Mammary epithelial cell (primary cell): ENCODE measurements around the gene LEFTY2.

Source experiments
- EZH2 ChIP-seq: IDR thresholded peaks from 2 replicates; pipeline ENCODE4 v1.6.1; 2012; ENCODE audit warnings: low read length, inconsistent platforms, borderline replicate concordance
- TF ChIP-seq, protein P1 (sequence below), 2 donors: IDR thresholded peaks in 1 of 2; conservative IDR thresholded peaks in 1 of 2; 2 replicates each; pipeline ENCODE4 v1.5.1; 2011 to 2012; ENCODE audit warnings: inconsistent platforms in 2 of 2, low read length in 2 of 2, mild to moderate bottlenecking in 2 of 2, control low read depth in 1 of 2, low read depth in 1 of 2; ENCODE audit not compliant: insufficient read depth in 1 of 2; ENCODE audit errors: extremely low read depth in 1 of 2

DNA sequence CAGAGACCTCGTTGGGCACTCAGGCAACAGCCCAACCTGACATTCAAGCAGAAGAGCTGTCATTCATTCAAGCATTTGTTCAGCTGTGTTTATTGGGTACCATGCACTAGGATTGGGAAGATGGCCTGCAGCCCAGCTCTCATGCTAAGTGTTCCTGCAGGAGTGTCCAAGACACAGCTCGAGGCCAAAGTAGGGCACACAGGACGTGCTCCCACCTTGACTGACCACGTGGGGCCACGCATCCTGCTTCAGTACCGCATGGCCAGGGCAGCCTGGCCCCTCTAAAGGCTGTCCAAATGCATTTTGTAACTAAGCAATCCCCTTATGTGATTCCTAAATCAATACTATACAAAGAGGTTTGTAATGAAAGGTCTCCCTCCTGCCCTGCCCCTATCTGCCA, 26.6 kb downstream of the LEFTY2 start:
- TF ChIP-seq, protein P1, sequence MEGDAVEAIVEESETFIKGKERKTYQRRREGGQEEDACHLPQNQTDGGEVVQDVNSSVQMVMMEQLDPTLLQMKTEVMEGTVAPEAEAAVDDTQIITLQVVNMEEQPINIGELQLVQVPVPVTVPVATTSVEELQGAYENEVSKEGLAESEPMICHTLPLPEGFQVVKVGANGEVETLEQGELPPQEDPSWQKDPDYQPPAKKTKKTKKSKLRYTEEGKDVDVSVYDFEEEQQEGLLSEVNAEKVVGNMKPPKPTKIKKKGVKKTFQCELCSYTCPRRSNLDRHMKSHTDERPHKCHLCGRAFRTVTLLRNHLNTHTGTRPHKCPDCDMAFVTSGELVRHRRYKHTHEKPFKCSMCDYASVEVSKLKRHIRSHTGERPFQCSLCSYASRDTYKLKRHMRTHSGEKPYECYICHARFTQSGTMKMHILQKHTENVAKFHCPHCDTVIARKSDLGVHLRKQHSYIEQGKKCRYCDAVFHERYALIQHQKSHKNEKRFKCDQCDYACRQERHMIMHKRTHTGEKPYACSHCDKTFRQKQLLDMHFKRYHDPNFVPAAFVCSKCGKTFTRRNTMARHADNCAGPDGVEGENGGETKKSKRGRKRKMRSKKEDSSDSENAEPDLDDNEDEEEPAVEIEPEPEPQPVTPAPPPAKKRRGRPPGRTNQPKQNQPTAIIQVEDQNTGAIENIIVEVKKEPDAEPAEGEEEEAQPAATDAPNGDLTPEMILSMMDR (conservative IDR thresholded peaks at IDR 0.05 in 1 of 2, IDR thresholded peaks at IDR 0.05 in 1 of 2; ENCODE audit: extremely low read depth in 1 of 2, insufficient read depth in 1 of 2, low read depth in 1 of 2, low read length in 2 of 2) = no peak
- TF ChIP-seq EZH2 = no peak
